ENCODE results near the gene WDR82. TPM values are rescaled to one million over a fixed set of nuclear protein-coding genes. Genes with fewer than 3 reads are reported as not detected.

The WDR82 gene
- total and polyA plus RNA-seq, 9 of the 15 experiments (the other 6 are each of a cell fraction or from before 2014, with no cell fraction given) = 6.4 to 62.9 (median 37.1) TPM

DNA sequence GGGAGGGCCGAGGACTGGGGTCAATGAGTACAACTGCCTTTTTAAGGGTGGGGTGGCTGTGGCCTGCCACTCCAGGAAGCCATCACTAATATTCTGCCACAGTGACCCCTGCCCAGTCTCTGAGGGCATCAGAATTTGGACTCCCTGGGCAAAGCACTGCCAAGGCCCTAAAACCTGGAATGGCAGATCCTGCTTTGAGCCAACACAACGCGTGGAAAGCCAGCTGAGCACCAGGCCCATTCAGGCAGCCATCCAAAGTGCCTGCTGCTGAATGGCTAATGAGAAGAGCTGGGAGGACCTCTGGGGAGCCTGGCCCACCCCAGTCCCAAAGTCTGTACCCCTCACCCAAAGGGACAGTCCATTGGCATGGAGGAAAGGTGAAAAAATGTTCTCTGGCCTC, 44.5 kb downstream of the WDR82 start (continued):
- no peak for TF ChIP-seq ZBTB9 (CRISPR knock-in tag; IDR thresholded peaks at IDR 0.05)
- TF ChIP-seq BCLAF1 (IDR thresholded peaks at IDR 0.05; ENCODE audit: borderline replicate concordance in 1 of 2, control insufficient read depth in 1 of 2, low read depth in 2 of 2, low read length in 1 of 2) = no peak
- no peak for TF ChIP-seq PBX2 (CRISPR knock-in tag; IDR thresholded peaks at IDR 0.05; ENCODE audit: low read depth)
- no peak for TF ChIP-seq PBX2 (tag; conservative IDR thresholded peaks at IDR 0.05; ENCODE audit: low read depth)
- no peak for TF ChIP-seq TRIM24 (IDR thresholded peaks at IDR 0.05)
- no peak for TF ChIP-seq SP1 (CRISPR knock-in tag; IDR thresholded peaks at IDR 0.05)
- no peak for TF ChIP-seq RHOXF2B (CRISPR knock-in tag; conservative IDR thresholded peaks at IDR 0.05)
- no peak for TF ChIP-seq TRIM28 (IDR thresholded peaks at IDR 0.05)
- no peak for TF ChIP-seq FOXK1 (CRISPR knock-in tag; IDR thresholded peaks at IDR 0.05; ENCODE audit: borderline replicate concordance)
- TF ChIP-seq ZKSCAN8 (CRISPR knock-in tag; IDR thresholded peaks at IDR 0.05) = no peak
